HCT116 (cell line): ENCODE measurements around the gene TRPM6. TPM values are rescaled to one million over a fixed set of nuclear protein-coding genes. Genes with fewer than 3 reads are reported as not detected.

ENCODE experiments used
- ATAC-seq: fragments of 200-7000 bp; cut with Tn5 transposase; 2 replicates; pipeline ENCODE4 v1.9.1; 2020; ENCODE audit warnings: mild to moderate bottlenecking, moderate library complexity
- BruUV-seq: library from RNA; stranded (reverse); fragments of 400-500 nt; replicated peaks from 2 replicates; lab custom pipeline; 2021; lab: Mats Ljungman, UMichigan
- CTCF ChIA-PET: fragments of 300-600 bp; sonication (Branson Sonifier 250); formaldehyde crosslinking; loops from one replicate; lab custom pipeline; 2021; ENCODE audit warnings: antibody characterized with exemption; lab: Charles Lee
- POLR2A ChIA-PET: fragments of 300-600, 350-600 bp; sonication (Branson Sonifier 250); formaldehyde crosslinking; loops from one replicate; lab custom pipeline; 2021; ENCODE audit warnings: antibody characterized with exemption; lab: Charles Lee
- RAD21 ChIA-PET, 2 experiments: fragments of 300-600 bp; sonication (Branson Sonifier 250); formaldehyde crosslinking; loops; one replicate each; lab custom pipeline; 2023; ENCODE audit warnings: low total read pairs in 2 of 2; ENCODE audit not compliant: uncharacterized antibody in 2 of 2, unreplicated experiment in 2 of 2, low non-redundant PET in 1 of 2; lab: Charles Lee
- DNase-seq: peaks from one replicate; pipeline ENCODE4 v3.0.0-alpha.2; 2010; ENCODE audit warnings: low read depth, low spot score
- H2AFZ ChIP-seq: fragments of 200-600 bp; shearing (Covaris generic), sonication (generic); 2 replicates; pipeline ENCODE4 v1.6.1; 2017; ENCODE audit warnings: low read depth, mixed run types, mixed read lengths, antibody characterized with exemption, low read length; ENCODE audit not compliant: poor library complexity, severe bottlenecking
- H3K27ac ChIP-seq: 2 replicates; pipeline ENCODE4 v1.5.1; 2012; ENCODE audit warnings: low read depth, low read length
- H3K27me3 ChIP-seq: fragments of 200-600 bp; sonication (generic); 2 replicates; pipeline ENCODE4 v1.6.1; 2016; ENCODE audit warnings: mixed run types, low read length, mixed read lengths; ENCODE audit not compliant: insufficient read depth
- H3K36me3 ChIP-seq, 2 experiments: fragments of 200-500 bp in 1 of 2; fragments of 200-600 bp in 1 of 2; sonication (Bioruptor generic) in 1 of 2; sonication (generic) in 1 of 2; 2 replicates each; pipeline versions ENCODE4 v1.5.1 to v1.6.1; 2014 to 2016; ENCODE audit warnings: low read length in 2 of 2, inconsistent platforms in 1 of 2, mixed read lengths in 1 of 2, mixed run types in 1 of 2; ENCODE audit not compliant: insufficient read depth in 2 of 2, control insufficient read depth in 1 of 2
- H3K4me1 ChIP-seq, 2 experiments: fragments of 200-600 bp in 1 of 2; sonication (generic) in 1 of 2; 2 replicates each; pipeline versions ENCODE4 v1.5.1 to v1.6.1; 2012 to 2017; ENCODE audit warnings: low read length in 2 of 2, inconsistent platforms in 1 of 2, mild to moderate bottlenecking in 1 of 2, mixed read lengths in 1 of 2, mixed run types in 1 of 2, moderate library complexity in 1 of 2; ENCODE audit not compliant: insufficient read depth in 2 of 2, control insufficient read depth in 1 of 2
- H3K4me2 ChIP-seq: fragments of 200-600 bp; sonication (generic); 2 replicates; pipeline ENCODE4 v1.6.1; 2017; ENCODE audit warnings: mixed run types, low read length, mixed read lengths
- H3K4me3 ChIP-seq, 2 experiments: fragments of 200-600 bp in 1 of 2; sonication (generic) in 1 of 2; replicated peaks in 1 of 2; 2 replicates each; pipeline ENCODE4 v1.5.1; 2011 to 2016; ENCODE audit warnings: low read length in 2 of 2, control low read depth in 1 of 2, low read depth in 1 of 2, mild to moderate bottlenecking in 1 of 2, mixed read lengths in 1 of 2, mixed run types in 1 of 2
- H3K79me2 ChIP-seq: fragments of 200-600 bp; sonication (generic); 2 replicates; pipeline ENCODE4 v1.6.1; 2017; ENCODE audit warnings: mild to moderate bottlenecking, mixed run types, low read length, moderate library complexity, mixed read lengths; ENCODE audit not compliant: insufficient read depth
- H3K9ac ChIP-seq: fragments of 200-600 bp; sonication (generic); 2 replicates; pipeline ENCODE4 v1.6.1; 2016; ENCODE audit warnings: low read length, mixed read lengths
- H3K9me2 ChIP-seq: fragments of 200-600 bp; sonication (generic), shearing (Covaris generic); 2 replicates; pipeline ENCODE4 v1.6.1; 2017; ENCODE audit warnings: mixed run types, mild to moderate bottlenecking, moderate library complexity; ENCODE audit not compliant: insufficient read depth
- H3K9me3 ChIP-seq, 2 experiments: fragments of 200-500 bp in 1 of 2; fragments of 200-600 bp in 1 of 2; sonication (Bioruptor generic) in 1 of 2; sonication (generic) in 1 of 2; 2 replicates each; pipeline ENCODE4 v1.6.1; 2014 to 2017; ENCODE audit warnings: low read length in 2 of 2, mixed read lengths in 2 of 2, inconsistent platforms in 1 of 2, low read depth in 1 of 2, mild to moderate bottlenecking in 1 of 2, mixed run types in 1 of 2, moderate library complexity in 1 of 2; ENCODE audit not compliant: control insufficient read depth in 1 of 2, insufficient read depth in 1 of 2
- H4K20me1 ChIP-seq: fragments of 200-600 bp; sonication (generic), shearing (Covaris generic); 2 replicates; pipeline ENCODE4 v1.6.1; 2017; ENCODE audit warnings: mixed run types, mild to moderate bottlenecking, moderate library complexity; ENCODE audit not compliant: insufficient read depth
- CBX3 ChIP-seq: IDR thresholded peaks from 2 replicates; pipeline ENCODE4 v1.6.1; 2012; ENCODE audit warnings: low read depth
- CEBPB ChIP-seq: IDR thresholded peaks from 2 replicates; pipeline ENCODE4 v1.6.1; 2012; ENCODE audit warnings: low read depth
- ELF1 ChIP-seq: IDR thresholded peaks from 2 replicates; pipeline ENCODE4 v1.6.1; 2012; ENCODE audit warnings: low read depth, borderline replicate concordance
- EZH2phosphoT487 ChIP-seq: fragments of 200-600 bp; IDR thresholded peaks from 2 replicates; pipeline ENCODE4 v1.6.1; 2018; ENCODE audit warnings: antibody characterized with exemption, borderline replicate concordance
- JUND ChIP-seq: IDR thresholded peaks from 2 replicates; pipeline ENCODE4 v1.6.1; 2012
- POLR2A ChIP-seq: IDR thresholded peaks from 2 replicates; pipeline ENCODE4 v1.7.0; 2011; ENCODE audit warnings: borderline replicate concordance; ENCODE audit not compliant: insufficient read depth, insufficient read length; ENCODE audit errors: extremely low read depth
- POLR2AphosphoS5 ChIP-seq: IDR thresholded peaks from 2 replicates; pipeline ENCODE4 v1.6.1; 2011; ENCODE audit warnings: mild to moderate bottlenecking, low read depth, low read length, moderate library complexity
- RAD21 ChIP-seq: IDR thresholded peaks from 2 replicates; pipeline ENCODE4 v1.6.1; 2012; ENCODE audit warnings: low read depth, mild to moderate bottlenecking
- SIN3A ChIP-seq: IDR thresholded peaks from 2 replicates; pipeline ENCODE4 v1.6.1; 2012; ENCODE audit warnings: low read depth
- SP1 ChIP-seq: IDR thresholded peaks from 2 replicates; pipeline ENCODE4 v1.6.1; 2012; ENCODE audit warnings: low read depth
- TCF7L2 ChIP-seq: IDR thresholded peaks from 2 replicates; pipeline ENCODE4 v1.7.0; 2011; ENCODE audit warnings: borderline replicate concordance, inconsistent platforms; ENCODE audit not compliant: insufficient read depth, insufficient read length; ENCODE audit errors: extremely low read depth
- ZFX ChIP-seq: fragments of 450-650 bp; IDR thresholded peaks from 2 replicates; pipeline ENCODE4 v1.6.1; 2017
- ZNF274 ChIP-seq: fragments of 200-500 bp; sonication (Bioruptor generic); IDR thresholded peaks from 2 replicates; pipeline ENCODE4 v1.6.1; 2014; ENCODE audit warnings: mild to moderate bottlenecking, low read depth, low read length, inconsistent platforms
- intact Hi-C: fragments of 100-400 bp; cut with micrococcal nuclease; formaldehyde crosslinking; loops from 2 replicates; pipeline ENCODE4 v1.10.0; 2022
- total RNA-seq: library from RNA; stranded (reverse); gene quantifications from one replicate; pipeline ENCODE4 v1.2.1, GENCODE V29; 2021; ENCODE audit not compliant: unreplicated experiment
- TF ChIP-seq, protein P1 (sequence below), 3 experiments: fragments of 200-600 bp in 1 of 3; sonication (generic) in 1 of 3; IDR thresholded peaks in 2 of 3; conservative IDR thresholded peaks in 1 of 3; 2 replicates each; pipeline ENCODE4 v1.5.1; 2012 to 2017; ENCODE audit warnings: low read depth in 2 of 3, low read length in 2 of 3, antibody characterized with exemption in 1 of 3, borderline replicate concordance in 1 of 3, control low read depth in 1 of 3, mild to moderate bottlenecking in 1 of 3, mixed read lengths in 1 of 3, mixed run types in 1 of 3, moderate library complexity in 1 of 3; ENCODE audit not compliant: insufficient read depth in 1 of 3
- TF ChIP-seq, protein P2 (sequence below): IDR thresholded peaks from 2 replicates; pipeline ENCODE4 v1.6.1; 2012; ENCODE audit warnings: low read depth
- TF ChIP-seq, protein P3 (sequence below): IDR thresholded peaks from 2 replicates; pipeline ENCODE4 v1.6.1; 2012
- TF ChIP-seq, protein P4 (sequence below): IDR thresholded peaks from 2 replicates; pipeline ENCODE4 v1.6.1; 2012
- TF ChIP-seq, protein P5 (sequence below): IDR thresholded peaks from 2 replicates; pipeline ENCODE4 v1.6.1; 2011; ENCODE audit warnings: mild to moderate bottlenecking, low read length, moderate library complexity; ENCODE audit not compliant: insufficient replicate concordance; ENCODE audit errors: extremely low read depth

The TRPM6 gene
- total RNA-seq, 1 experiment from 2014 or later: 0.44 TPM

DNA sequence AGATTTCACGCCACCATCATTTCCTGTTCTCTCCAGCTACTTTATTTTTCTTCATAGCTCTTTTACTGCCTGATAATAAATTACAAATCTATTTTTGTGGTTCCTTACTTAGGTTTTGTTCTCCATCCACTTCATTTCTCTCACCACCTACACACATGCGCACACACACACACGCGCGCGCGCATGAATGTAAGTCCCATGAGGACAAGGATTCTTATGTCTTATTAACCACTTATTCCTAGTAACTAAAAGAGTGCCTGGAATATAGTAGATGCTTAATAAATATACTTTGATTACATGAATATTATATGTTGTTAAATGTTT, 116.5 kb downstream of the TRPM6 start:
- no peak overlapping the region for H3K27ac ChIP-seq
- TF ChIP-seq POLR2AphosphoS5 (no peak), SP1 (no peak), ZNF274 (no peak), CBX3 (no peak), EZH2phosphoT487 (no peak), RAD21 (no peak), SIN3A (no peak), CEBPB (no peak), JUND (no peak), ZFX (no peak), TCF7L2 (no peak), ELF1 (no peak), POLR2A (no peak)
- TF ChIP-seq, protein P1, sequence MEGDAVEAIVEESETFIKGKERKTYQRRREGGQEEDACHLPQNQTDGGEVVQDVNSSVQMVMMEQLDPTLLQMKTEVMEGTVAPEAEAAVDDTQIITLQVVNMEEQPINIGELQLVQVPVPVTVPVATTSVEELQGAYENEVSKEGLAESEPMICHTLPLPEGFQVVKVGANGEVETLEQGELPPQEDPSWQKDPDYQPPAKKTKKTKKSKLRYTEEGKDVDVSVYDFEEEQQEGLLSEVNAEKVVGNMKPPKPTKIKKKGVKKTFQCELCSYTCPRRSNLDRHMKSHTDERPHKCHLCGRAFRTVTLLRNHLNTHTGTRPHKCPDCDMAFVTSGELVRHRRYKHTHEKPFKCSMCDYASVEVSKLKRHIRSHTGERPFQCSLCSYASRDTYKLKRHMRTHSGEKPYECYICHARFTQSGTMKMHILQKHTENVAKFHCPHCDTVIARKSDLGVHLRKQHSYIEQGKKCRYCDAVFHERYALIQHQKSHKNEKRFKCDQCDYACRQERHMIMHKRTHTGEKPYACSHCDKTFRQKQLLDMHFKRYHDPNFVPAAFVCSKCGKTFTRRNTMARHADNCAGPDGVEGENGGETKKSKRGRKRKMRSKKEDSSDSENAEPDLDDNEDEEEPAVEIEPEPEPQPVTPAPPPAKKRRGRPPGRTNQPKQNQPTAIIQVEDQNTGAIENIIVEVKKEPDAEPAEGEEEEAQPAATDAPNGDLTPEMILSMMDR (IDR thresholded peaks at IDR 0.05 in 2 of 3, conservative IDR thresholded peaks at IDR 0.05 in 1 of 3; ENCODE audit: borderline replicate concordance in 1 of 3, insufficient read depth in 1 of 3, low read depth in 2 of 3, low read length in 2 of 3): no peak
- TF ChIP-seq, protein P2, sequence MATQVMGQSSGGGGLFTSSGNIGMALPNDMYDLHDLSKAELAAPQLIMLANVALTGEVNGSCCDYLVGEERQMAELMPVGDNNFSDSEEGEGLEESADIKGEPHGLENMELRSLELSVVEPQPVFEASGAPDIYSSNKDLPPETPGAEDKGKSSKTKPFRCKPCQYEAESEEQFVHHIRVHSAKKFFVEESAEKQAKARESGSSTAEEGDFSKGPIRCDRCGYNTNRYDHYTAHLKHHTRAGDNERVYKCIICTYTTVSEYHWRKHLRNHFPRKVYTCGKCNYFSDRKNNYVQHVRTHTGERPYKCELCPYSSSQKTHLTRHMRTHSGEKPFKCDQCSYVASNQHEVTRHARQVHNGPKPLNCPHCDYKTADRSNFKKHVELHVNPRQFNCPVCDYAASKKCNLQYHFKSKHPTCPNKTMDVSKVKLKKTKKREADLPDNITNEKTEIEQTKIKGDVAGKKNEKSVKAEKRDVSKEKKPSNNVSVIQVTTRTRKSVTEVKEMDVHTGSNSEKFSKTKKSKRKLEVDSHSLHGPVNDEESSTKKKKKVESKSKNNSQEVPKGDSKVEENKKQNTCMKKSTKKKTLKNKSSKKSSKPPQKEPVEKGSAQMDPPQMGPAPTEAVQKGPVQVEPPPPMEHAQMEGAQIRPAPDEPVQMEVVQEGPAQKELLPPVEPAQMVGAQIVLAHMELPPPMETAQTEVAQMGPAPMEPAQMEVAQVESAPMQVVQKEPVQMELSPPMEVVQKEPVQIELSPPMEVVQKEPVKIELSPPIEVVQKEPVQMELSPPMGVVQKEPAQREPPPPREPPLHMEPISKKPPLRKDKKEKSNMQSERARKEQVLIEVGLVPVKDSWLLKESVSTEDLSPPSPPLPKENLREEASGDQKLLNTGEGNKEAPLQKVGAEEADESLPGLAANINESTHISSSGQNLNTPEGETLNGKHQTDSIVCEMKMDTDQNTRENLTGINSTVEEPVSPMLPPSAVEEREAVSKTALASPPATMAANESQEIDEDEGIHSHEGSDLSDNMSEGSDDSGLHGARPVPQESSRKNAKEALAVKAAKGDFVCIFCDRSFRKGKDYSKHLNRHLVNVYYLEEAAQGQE: no peak
- TF ChIP-seq, protein P3, sequence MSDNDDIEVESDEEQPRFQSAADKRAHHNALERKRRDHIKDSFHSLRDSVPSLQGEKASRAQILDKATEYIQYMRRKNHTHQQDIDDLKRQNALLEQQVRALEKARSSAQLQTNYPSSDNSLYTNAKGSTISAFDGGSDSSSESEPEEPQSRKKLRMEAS: no peak
- TF ChIP-seq, protein P4, sequence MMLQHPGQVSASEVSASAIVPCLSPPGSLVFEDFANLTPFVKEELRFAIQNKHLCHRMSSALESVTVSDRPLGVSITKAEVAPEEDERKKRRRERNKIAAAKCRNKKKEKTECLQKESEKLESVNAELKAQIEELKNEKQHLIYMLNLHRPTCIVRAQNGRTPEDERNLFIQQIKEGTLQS: no peak
- TF ChIP-seq, protein P5, sequence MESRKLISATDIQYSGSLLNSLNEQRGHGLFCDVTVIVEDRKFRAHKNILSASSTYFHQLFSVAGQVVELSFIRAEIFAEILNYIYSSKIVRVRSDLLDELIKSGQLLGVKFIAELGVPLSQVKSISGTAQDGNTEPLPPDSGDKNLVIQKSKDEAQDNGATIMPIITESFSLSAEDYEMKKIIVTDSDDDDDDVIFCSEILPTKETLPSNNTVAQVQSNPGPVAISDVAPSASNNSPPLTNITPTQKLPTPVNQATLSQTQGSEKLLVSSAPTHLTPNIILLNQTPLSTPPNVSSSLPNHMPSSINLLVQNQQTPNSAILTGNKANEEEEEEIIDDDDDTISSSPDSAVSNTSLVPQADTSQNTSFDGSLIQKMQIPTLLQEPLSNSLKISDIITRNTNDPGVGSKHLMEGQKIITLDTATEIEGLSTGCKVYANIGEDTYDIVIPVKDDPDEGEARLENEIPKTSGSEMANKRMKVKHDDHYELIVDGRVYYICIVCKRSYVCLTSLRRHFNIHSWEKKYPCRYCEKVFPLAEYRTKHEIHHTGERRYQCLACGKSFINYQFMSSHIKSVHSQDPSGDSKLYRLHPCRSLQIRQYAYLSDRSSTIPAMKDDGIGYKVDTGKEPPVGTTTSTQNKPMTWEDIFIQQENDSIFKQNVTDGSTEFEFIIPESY: no peak
- ChIA-PET CTCF (interaction anchor here (1.0 to 2.8 kb wide), 3 partner anchors 17 to 317 kb away, joined by 3 to 8 read pairs (median 4); partner anchors contain the start of genes NMRK1 and OSTF1), POLR2A (no interaction called here), RAD21 (no interaction called here)
- H3K36me3 ChIP-seq: no peaks in the 10 kb centered on the region
- peak overlapping the region; percentile 98 for H2AFZ ChIP-seq
- H4K20me1 ChIP-seq: no peaks in the 10 kb centered on the region
- peaks cover 0 to 6% of the 10 kb centered on the region in 2 experiments; a peak in 2 of 4 replicates for H3K4me1 ChIP-seq
- ATAC-seq: 0 out of 2 replicates have a peak, but pooled peaks have one; percentile 4
- no peak overlapping the region for H3K9ac ChIP-seq
- no peaks in the 10 kb centered on the region for H3K9me3 ChIP-seq
- no peaks in the 10 kb centered on the region for H3K9me2 ChIP-seq
- H3K79me2 ChIP-seq: no peaks in the 10 kb centered on the region
- intact Hi-C loops: no loop called here
- no TSS peak for BruUV-seq
- peak overlapping the region; percentile 25; the same call in 1 of the 2 replicates for H3K4me2 ChIP-seq
- H3K27me3 ChIP-seq: no peaks in the 10 kb centered on the region
- H3K4me3 ChIP-seq: no peak overlapping the region
- no peak for DNase-seq
